Neural cell (in vitro differentiated cells): ENCODE results near the gene ENGASE.

ENCODE experiments used
- EP300 ChIP-seq: fragments of 450-650 bp; conservative IDR thresholded peaks from 2 replicates; pipeline ENCODE4 v1.6.1; 2014; ENCODE audit warnings: antibody characterized with exemption, mild to moderate bottlenecking, moderate library complexity; ENCODE audit not compliant: poor library complexity, severe bottlenecking
- EZH2 ChIP-seq: fragments of 200-600, 300-800 bp; shearing (Covaris generic), sonication (generic); IDR thresholded peaks from 2 replicates; pipeline ENCODE4 v1.6.1; 2014; ENCODE audit warnings: antibody characterized with exemption, low read length, borderline replicate concordance, mild to moderate bottlenecking; ENCODE audit not compliant: insufficient read depth, poor library complexity, severe bottlenecking
- MXI1 ChIP-seq: fragments of 450-650 bp; conservative IDR thresholded peaks from 2 replicates; pipeline ENCODE4 v1.6.1; 2014; ENCODE audit warnings: antibody characterized with exemption, mild to moderate bottlenecking; ENCODE audit not compliant: poor library complexity, severe bottlenecking
- POLR2AphosphoS5 ChIP-seq: IDR thresholded peaks from 2 replicates; pipeline ENCODE4 v1.6.1; 2012
- RAD21 ChIP-seq: fragments of 450-650 bp; conservative IDR thresholded peaks from 2 replicates; pipeline ENCODE4 v1.6.1; 2014; ENCODE audit warnings: antibody characterized with exemption, mild to moderate bottlenecking, moderate library complexity
- TF ChIP-seq, protein P1 (sequence below): fragments of 450-650 bp; IDR thresholded peaks from 2 replicates; pipeline ENCODE4 v1.5.1; 2014; ENCODE audit warnings: antibody characterized with exemption, mild to moderate bottlenecking, moderate library complexity; ENCODE audit not compliant: poor library complexity, severe bottlenecking

DNA sequence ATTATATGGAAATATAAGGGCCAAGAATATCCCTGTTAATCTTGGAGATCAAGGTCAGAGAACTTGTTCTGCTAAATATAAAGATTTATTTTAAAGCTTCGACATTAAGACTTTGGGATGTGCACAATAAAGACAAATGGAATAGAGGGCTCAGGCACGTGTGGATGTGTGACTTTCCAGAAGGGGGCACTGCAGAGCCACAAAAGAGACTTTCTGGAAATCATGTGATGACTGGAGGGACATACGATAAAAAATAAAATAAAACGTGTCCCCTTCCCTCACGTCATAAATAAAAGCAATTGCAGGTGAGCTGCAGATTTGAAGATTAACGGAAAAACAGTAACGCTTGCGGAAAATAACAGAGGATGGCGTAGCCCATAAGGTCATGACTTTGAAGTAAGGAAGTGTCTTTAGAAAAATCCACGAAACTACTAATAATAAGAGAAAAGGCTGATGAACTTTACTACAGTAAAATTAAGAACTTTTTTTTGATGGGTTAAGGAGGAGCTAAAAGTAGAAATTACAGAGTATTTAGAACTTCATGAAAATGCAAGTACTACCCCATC lies 9.4 kb upstream of the ENGASE start:
- TF ChIP-seq, protein P1, sequence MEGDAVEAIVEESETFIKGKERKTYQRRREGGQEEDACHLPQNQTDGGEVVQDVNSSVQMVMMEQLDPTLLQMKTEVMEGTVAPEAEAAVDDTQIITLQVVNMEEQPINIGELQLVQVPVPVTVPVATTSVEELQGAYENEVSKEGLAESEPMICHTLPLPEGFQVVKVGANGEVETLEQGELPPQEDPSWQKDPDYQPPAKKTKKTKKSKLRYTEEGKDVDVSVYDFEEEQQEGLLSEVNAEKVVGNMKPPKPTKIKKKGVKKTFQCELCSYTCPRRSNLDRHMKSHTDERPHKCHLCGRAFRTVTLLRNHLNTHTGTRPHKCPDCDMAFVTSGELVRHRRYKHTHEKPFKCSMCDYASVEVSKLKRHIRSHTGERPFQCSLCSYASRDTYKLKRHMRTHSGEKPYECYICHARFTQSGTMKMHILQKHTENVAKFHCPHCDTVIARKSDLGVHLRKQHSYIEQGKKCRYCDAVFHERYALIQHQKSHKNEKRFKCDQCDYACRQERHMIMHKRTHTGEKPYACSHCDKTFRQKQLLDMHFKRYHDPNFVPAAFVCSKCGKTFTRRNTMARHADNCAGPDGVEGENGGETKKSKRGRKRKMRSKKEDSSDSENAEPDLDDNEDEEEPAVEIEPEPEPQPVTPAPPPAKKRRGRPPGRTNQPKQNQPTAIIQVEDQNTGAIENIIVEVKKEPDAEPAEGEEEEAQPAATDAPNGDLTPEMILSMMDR = no peak
- no peak for TF ChIP-seq MXI1
- no peak for TF ChIP-seq EP300
- TF ChIP-seq RAD21 = no peak
- no peak for TF ChIP-seq EZH2
- no peak for TF ChIP-seq POLR2AphosphoS5
